ENCODE measurements around the gene HMMR.

- TF ChIP-seq POLR2A (IDR thresholded peaks at IDR 0.05) (no peak), POLR2AphosphoS5 (IDR thresholded peaks at IDR 0.05) (no peak), EP300 (IDR thresholded peaks at IDR 0.05) (no peak)
- TF ChIP-seq, protein P1, sequence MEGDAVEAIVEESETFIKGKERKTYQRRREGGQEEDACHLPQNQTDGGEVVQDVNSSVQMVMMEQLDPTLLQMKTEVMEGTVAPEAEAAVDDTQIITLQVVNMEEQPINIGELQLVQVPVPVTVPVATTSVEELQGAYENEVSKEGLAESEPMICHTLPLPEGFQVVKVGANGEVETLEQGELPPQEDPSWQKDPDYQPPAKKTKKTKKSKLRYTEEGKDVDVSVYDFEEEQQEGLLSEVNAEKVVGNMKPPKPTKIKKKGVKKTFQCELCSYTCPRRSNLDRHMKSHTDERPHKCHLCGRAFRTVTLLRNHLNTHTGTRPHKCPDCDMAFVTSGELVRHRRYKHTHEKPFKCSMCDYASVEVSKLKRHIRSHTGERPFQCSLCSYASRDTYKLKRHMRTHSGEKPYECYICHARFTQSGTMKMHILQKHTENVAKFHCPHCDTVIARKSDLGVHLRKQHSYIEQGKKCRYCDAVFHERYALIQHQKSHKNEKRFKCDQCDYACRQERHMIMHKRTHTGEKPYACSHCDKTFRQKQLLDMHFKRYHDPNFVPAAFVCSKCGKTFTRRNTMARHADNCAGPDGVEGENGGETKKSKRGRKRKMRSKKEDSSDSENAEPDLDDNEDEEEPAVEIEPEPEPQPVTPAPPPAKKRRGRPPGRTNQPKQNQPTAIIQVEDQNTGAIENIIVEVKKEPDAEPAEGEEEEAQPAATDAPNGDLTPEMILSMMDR (IDR thresholded peaks at IDR 0.05): no peak
Observed at GRCh38 chr5:163533223-163533622, 72.8 kb downstream of the HMMR start.
